ENCODE data around the gene COLGALT1. TPM values are rescaled to one million over a fixed set of nuclear protein-coding genes. Genes with fewer than 3 reads are reported as not detected.

Gene COLGALT1
- total and polyA plus RNA-seq, 9 of the 15 experiments (the other 6 are each of a cell fraction or from before 2014, with no cell fraction given): 4.9 to 119 (median 82.6) TPM

GRCh38 chr19:17539238-17540117 is 16.0 kb upstream of the COLGALT1 start (continued):
- TF ChIP-seq USF1 (CRISPR knock-in tag; IDR thresholded peaks at IDR 0.05): peak; percentile 69
- no peak for TF ChIP-seq ZNF239 (CRISPR knock-in tag; IDR thresholded peaks at IDR 0.05)
- no peak for TF ChIP-seq MCM7 (IDR thresholded peaks at IDR 0.05)
- TF ChIP-seq NUFIP1 (IDR thresholded peaks at IDR 0.05; ENCODE audit: partially characterized antibody): no peak
- peak; percentile 87 for TF ChIP-seq EHMT2 (IDR thresholded peaks at IDR 0.05)
- 0 out of 2 replicates have a peak, but pooled peaks have one; percentile 24 for TF ChIP-seq DEAF1 (CRISPR knock-in tag; IDR thresholded peaks at IDR 0.05)
- no peak for TF ChIP-seq CREB3 (tag; conservative IDR thresholded peaks at IDR 0.05; ENCODE audit: low read depth)
- TF ChIP-seq STAT6 (CRISPR knock-in tag; IDR thresholded peaks at IDR 0.05): 0 out of 2 replicates have a peak, but pooled peaks have one; percentile 57
- TF ChIP-seq NR3C1 (CRISPR knock-in tag; IDR thresholded peaks at IDR 0.05): peak; percentile 87
- peak; percentile 77 to 82 for TF ChIP-seq NRF1 (conservative IDR thresholded peaks at IDR 0.05 in 1 of 2, IDR thresholded peaks at IDR 0.05 in 1 of 2)
- no peak for TF ChIP-seq PHB (CRISPR knock-in tag; IDR thresholded peaks at IDR 0.05)
- peak; percentile 96 for TF ChIP-seq SP1 (CRISPR knock-in tag; IDR thresholded peaks at IDR 0.05)
- peak; percentile 78; the same call in 1 of the 2 replicates for TF ChIP-seq LCOR (CRISPR knock-in tag; IDR thresholded peaks at IDR 0.05)
- TF ChIP-seq ZBTB7A (IDR thresholded peaks at IDR 0.05; ENCODE audit: borderline replicate concordance, control insufficient read depth, low read depth, low read length): peak; percentile 100
- 0 out of 2 replicates have a peak, but pooled peaks have one; percentile 22 for TF ChIP-seq SUPT5H (IDR thresholded peaks at IDR 0.05)
- TF ChIP-seq HNRNPLL (IDR thresholded peaks at IDR 0.05; ENCODE audit: low read depth, low read length, poor library complexity, severe bottlenecking): peak; percentile 48
- peak in 1 of 2 experiments; percentile 68; a peak in 1 of 4 replicates for TF ChIP-seq HDAC1 (IDR thresholded peaks at IDR 0.05)
- peak; percentile 75 for TF ChIP-seq VEZF1 (CRISPR knock-in tag; IDR thresholded peaks at IDR 0.05)

Measured in K562 (cell line).